Activated CD8-positive, alpha-beta memory T cell treated with anti-CD3 and anti-CD28 coated beads for 24 hours (primary cell): ENCODE measurements around the gene NTRK2.

Experiments used
- DNase-seq: peaks from one replicate; pipeline ENCODE4 v3.0.0-alpha.2; 2020

Gene NTRK2

GRCh38 chr9:84785792-84786547 lies 116.4 kb downstream of the NTRK2 start:
- DNase-seq: no peak

- DNase-seq: no peak
Measured at GRCh38 chr9:84788803-84789462, 119.4 kb downstream of the NTRK2 start.

- DNase-seq: no peak
Measured at GRCh38 chr9:84789463-84789830, 119.9 kb downstream of the NTRK2 start.

GRCh38 chr9:84791643-84792042 lies 122.1 kb downstream of the NTRK2 start:
- no peak for DNase-seq

GRCh38 chr9:84793251-84793650 lies 123.7 kb downstream of the NTRK2 start:
- no peak for DNase-seq

GRCh38 chr9:84794981-84795637 lies 125.6 kb downstream of the NTRK2 start:
- no peak for DNase-seq

GRCh38 chr9:84796404-84796803 lies 126.9 kb downstream of the NTRK2 start:
- no peak for DNase-seq

GRCh38 chr9:84799251-84799650 lies 129.7 kb downstream of the NTRK2 start:
- no peak for DNase-seq

GRCh38 chr9:84804951-84805694 lies 135.6 kb downstream of the NTRK2 start:
- no peak for DNase-seq

- DNase-seq: no peak
Measured at GRCh38 chr9:84807431-84807830, 137.9 kb downstream of the NTRK2 start.

- no peak for DNase-seq
Measured at GRCh38 chr9:84807870-84808390, 138.4 kb downstream of the NTRK2 start.

GRCh38 chr9:84808416-84808815 lies 138.9 kb downstream of the NTRK2 start:
- no peak for DNase-seq

- no peak for DNase-seq
Measured at GRCh38 chr9:84811072-84811750, 141.7 kb downstream of the NTRK2 start.

- no peak for DNase-seq
Measured at GRCh38 chr9:84811751-84812074, 142.2 kb downstream of the NTRK2 start.

- no peak for DNase-seq
Measured at GRCh38 chr9:84812355-84812754, 142.8 kb downstream of the NTRK2 start.

GRCh38 chr9:84812847-84813246 lies 143.3 kb downstream of the NTRK2 start:
- DNase-seq: no peak

- DNase-seq: no peak
Measured at GRCh38 chr9:84815554-84815953, 146.0 kb downstream of the NTRK2 start.

- no peak for DNase-seq
Measured at GRCh38 chr9:84817038-84817437, 147.5 kb downstream of the NTRK2 start.

- DNase-seq: no peak
Measured at GRCh38 chr9:84818791-84819190, 149.3 kb downstream of the NTRK2 start.

GRCh38 chr9:84819491-84819991 lies 150.0 kb downstream of the NTRK2 start:
- no peak for DNase-seq

- DNase-seq: no peak
Measured at GRCh38 chr9:84821431-84821830, 151.9 kb downstream of the NTRK2 start.

GRCh38 chr9:84822589-84823233 lies 153.2 kb downstream of the NTRK2 start:
- DNase-seq: no peak
